HG03139 (cell line): ENCODE data around the gene SIL1.
"Not testable (repeated sequence)": the region's sequence is repeated elsewhere in the genome, so short reads cannot be mapped to it uniquely, and the experiment has no call there.

Experiments used
- ATAC-seq: cut with Tn5 transposase; IDR thresholded peaks from one replicate; pipeline ENCODE4 v1.9.1; 2021; ENCODE audit not compliant: unreplicated experiment

The SIL1 gene

GRCh38 chr5:139197710-139198669 is at the start of gene SIL1:
TSS of gene SIL1 (minus strand) at chr5:139198368. CDS start at chr5:139127843, 70,525 bp downstream.
- ATAC-seq: peak; percentile 95

DNA sequence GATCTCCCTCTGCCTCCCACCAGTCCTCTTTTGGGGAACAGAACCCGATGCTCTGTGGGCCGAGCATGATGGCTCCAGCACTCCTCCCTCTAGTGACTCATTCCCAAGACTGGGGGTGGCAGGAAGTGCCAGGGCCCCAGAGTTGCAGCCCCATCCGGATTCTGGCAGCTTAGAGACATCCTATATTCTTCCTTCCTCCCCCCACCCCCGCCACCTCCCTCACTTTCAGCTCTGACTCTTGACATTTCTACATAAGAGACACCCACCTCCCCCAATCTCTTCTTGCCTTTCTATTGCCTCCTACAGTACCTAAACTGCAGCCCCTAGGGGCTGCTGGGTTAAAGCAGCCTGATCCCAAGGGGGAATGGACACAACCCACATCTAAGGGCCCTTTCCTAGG is 48.2 kb upstream of the SIL1 start:
- no peak for ATAC-seq

DNA sequence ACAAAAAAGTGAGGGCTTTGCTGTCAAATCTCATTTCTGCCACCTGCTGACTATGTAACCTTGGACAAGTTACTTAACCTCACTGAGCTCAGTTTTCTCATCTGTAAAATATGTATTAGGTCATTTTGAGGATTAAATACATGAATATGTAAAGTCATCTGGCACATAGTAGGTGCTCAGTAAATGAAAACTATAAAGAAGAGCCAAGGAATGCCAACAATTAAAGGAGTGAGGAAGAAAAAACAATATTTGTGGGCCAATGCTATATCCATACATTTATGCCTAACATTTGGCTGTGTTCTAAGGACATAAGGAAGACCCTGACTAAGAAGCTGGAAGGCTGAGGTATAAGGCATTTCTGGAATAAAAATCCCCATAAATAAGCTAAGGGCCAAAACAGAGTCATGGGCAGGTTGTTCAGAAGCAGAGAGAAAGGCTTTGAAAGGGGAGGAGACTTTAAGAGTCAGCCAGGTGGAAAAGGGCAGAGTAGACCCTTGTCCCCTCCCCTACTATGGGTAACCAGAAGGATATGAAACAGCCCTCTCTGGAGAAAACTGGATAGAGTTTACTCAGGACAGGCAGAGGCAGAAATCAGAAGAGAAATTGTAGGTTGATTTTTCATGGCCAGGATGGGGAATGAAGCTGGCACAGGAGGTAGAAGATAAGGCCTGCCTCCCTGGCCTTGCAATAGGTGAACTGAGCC is 47.6 kb upstream of the SIL1 start:
- ATAC-seq: no peak

- no peak for ATAC-seq
These were observed 45.3 kb upstream of the SIL1 start for GRCh38 chr5:139243425-139243970.

- no peak for ATAC-seq
These were observed 43.0 kb upstream of the SIL1 start for GRCh38 chr5:139241139-139241538.

DNA sequence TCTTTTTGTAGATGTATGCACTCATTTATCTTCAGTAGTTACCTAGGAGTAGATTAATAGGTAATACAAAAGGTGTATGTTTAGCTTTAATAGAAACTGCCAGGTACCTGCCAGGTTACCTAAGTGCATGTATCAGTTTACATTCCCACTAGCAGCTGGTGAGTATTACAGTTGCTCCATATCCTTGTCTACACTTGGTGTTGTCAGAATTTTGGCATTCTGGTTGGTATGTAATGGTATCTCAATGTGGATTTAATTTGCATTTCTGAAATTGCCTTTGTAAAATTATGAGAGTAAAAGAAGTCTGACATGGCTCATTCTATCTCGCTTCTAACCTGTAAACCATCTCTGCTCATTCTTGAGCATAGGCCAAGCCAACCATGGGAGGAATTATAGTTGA is 38.3 kb upstream of the SIL1 start:
- no peak for ATAC-seq

- ATAC-seq: no peak
These were observed 34.1 kb upstream of the SIL1 start for GRCh38 chr5:139232147-139232724.

- no peak for ATAC-seq
These were observed 30.1 kb upstream of the SIL1 start for GRCh38 chr5:139228201-139228803.

DNA sequence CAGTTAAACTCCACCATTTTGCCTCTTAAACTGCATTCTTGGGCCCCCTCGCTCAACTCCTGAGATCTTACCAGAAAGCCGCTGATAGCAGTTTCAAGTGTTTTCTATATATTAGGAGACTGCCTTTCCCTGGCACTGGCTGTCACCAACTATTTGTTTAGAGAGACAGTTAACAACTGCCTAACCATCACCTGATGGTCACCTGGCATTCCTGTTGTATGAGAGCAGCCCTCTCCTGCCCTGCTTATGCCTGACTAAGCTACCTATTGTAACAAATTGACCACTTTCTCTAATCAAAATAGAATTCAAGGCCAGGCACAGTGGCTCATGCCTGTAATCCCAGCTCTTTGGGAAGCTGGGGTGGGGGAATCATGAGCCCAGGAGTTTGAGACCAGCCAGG is 28.0 kb upstream of the SIL1 start:
- ATAC-seq: no peak

- no peak for ATAC-seq
These were observed 25.3 kb upstream of the SIL1 start for GRCh38 chr5:139223481-139223880.

- no peak for ATAC-seq
These were observed 24.2 kb upstream of the SIL1 start for GRCh38 chr5:139222346-139222745.

GRCh38 chr5:139218038-139218437 is 19.9 kb upstream of the SIL1 start:
- ATAC-seq: not testable (repeated sequence)

- no peak for ATAC-seq
These were observed 17.2 kb upstream of the SIL1 start for GRCh38 chr5:139215107-139215975.

- no peak for ATAC-seq
These were observed 16.5 kb upstream of the SIL1 start for GRCh38 chr5:139214646-139215045.

GRCh38 chr5:139212906-139213305 is 14.7 kb upstream of the SIL1 start:
- ATAC-seq: no peak

DNA sequence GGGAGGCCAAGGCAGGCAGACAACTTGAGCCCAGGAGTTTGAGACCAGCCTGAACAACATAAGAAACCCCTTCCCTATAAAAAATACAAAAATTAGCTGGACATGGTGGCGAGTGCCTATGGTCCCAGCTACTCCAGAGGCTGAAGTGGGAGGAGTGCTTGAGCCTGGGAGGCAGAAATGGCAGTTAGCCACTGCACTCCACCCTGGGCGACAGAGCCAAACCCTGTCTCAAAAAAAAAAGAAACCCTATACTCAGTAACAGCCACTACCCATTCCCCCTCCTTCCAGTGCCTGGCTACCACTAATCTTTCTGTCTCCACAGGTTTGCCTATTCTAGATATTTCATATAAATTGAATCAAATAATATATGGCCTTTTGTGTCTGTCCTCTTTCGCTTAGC is 14.3 kb upstream of the SIL1 start:
- no peak for ATAC-seq

DNA sequence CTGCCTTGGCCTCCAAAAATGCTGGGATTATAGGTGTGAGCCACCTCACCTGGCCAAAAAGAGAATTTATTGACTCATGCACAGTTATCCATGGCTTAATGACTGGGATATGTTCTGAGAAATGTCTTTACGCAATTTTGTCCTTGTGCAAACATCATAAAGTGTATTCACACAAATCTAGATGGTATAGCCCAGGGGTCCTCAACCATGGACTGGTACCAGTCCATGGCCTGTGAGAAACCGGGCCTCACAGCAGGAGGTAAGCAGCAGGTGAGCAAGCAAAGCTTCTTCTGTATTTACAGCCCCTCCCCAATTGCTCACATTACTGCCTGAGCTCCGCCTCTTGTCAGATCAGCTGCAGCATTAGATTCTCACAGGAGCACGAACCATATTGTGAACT is 12.4 kb upstream of the SIL1 start:
- no peak for ATAC-seq

- ATAC-seq: no peak
These were observed 9.3 kb upstream of the SIL1 start for GRCh38 chr5:139207297-139208000.

DNA sequence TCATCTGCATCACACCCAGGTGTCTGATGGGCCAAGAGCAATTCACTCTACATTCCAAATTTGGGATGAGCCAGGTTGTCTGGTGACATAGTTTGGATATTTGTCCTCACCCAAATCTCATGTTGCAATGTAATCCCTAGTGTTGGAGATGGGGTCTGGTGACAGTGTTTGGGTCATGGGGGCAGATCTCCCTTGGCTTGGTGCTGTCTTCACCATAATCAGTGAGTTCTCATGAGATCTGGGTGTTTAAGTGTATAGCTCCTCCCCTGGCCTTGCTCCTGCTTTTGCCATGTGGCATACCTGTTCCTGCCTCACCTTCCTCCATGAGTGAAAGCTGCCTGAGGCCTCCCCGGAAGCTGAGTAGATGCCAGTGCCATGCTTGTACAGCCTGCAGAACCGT is 7.4 kb upstream of the SIL1 start:
- ATAC-seq: no peak

- ATAC-seq: no peak
These were observed 7.0 kb upstream of the SIL1 start for GRCh38 chr5:139205124-139205523.
